ENCODE data around the gene MAGI2.

MAGI2 gene

GRCh38 chr7:79241288-79242060, 212.0 kb downstream of the MAGI2 start:
- no peak for DNase-seq

GRCh38 chr7:79240413-79240812, 213.1 kb downstream of the MAGI2 start:
- no peak for DNase-seq

- no peak for DNase-seq
Observed at GRCh38 chr7:79236352-79237028, 217.0 kb downstream of the MAGI2 start.

- no peak for DNase-seq
Observed at GRCh38 chr7:79227044-79227443, 226.4 kb downstream of the MAGI2 start.

- no peak for DNase-seq
Observed at GRCh38 chr7:79221211-79221610, 232.3 kb downstream of the MAGI2 start.

- no peak for DNase-seq
Observed at GRCh38 chr7:79217976-79218626, 235.4 kb downstream of the MAGI2 start.

- no peak for DNase-seq
Observed at GRCh38 chr7:79217468-79217867, 236.0 kb downstream of the MAGI2 start.

GRCh38 chr7:79216236-79216635, 237.2 kb downstream of the MAGI2 start:
- DNase-seq = no peak

- DNase-seq = no peak
Observed at GRCh38 chr7:79212334-79212733, 241.1 kb downstream of the MAGI2 start.

- no peak for DNase-seq
Observed at GRCh38 chr7:79211724-79212123, 241.7 kb downstream of the MAGI2 start.

GRCh38 chr7:79199961-79200360, 253.5 kb downstream of the MAGI2 start:
- DNase-seq = no peak

- no peak for DNase-seq
Observed at GRCh38 chr7:79199266-79199665, 254.2 kb downstream of the MAGI2 start.

GRCh38 chr7:79185605-79186004, 267.9 kb downstream of the MAGI2 start:
- no peak for DNase-seq

GRCh38 chr7:79182283-79182682, 271.2 kb downstream of the MAGI2 start:
- no peak for DNase-seq

- DNase-seq = no peak
Observed at GRCh38 chr7:79180533-79180932, 272.9 kb downstream of the MAGI2 start.

GRCh38 chr7:79176859-79177477, 276.5 kb downstream of the MAGI2 start:
- DNase-seq = no peak

GRCh38 chr7:79175374-79175773, 278.1 kb downstream of the MAGI2 start:
- DNase-seq = no peak

- no peak for DNase-seq
Observed at GRCh38 chr7:79165225-79165624, 288.2 kb downstream of the MAGI2 start.

GRCh38 chr7:79159040-79159664, 294.3 kb downstream of the MAGI2 start:
- no peak for DNase-seq

GRCh38 chr7:79157281-79157680, 296.2 kb downstream of the MAGI2 start:
- no peak for DNase-seq

- no peak for DNase-seq
Observed at GRCh38 chr7:79149831-79150230, 303.6 kb downstream of the MAGI2 start.

- no peak for DNase-seq
Observed at GRCh38 chr7:79142706-79143105, 310.8 kb downstream of the MAGI2 start.

GRCh38 chr7:79141252-79141651, 312.2 kb downstream of the MAGI2 start:
- no peak for DNase-seq
